22Rv1 (cell line): ENCODE measurements around the gene NIN.

ENCODE experiments used
- ZFX ChIP-seq: fragments of 450-650 bp; IDR thresholded peaks from 2 replicates; pipeline ENCODE4 v1.6.1; 2017; ENCODE audit warnings: antibody characterized with exemption, borderline replicate concordance
- TF ChIP-seq, protein P1 (sequence below): fragments of 450-650 bp; IDR thresholded peaks from 2 replicates; pipeline ENCODE4 v1.5.1; 2017; ENCODE audit warnings: mild to moderate bottlenecking

DNA sequence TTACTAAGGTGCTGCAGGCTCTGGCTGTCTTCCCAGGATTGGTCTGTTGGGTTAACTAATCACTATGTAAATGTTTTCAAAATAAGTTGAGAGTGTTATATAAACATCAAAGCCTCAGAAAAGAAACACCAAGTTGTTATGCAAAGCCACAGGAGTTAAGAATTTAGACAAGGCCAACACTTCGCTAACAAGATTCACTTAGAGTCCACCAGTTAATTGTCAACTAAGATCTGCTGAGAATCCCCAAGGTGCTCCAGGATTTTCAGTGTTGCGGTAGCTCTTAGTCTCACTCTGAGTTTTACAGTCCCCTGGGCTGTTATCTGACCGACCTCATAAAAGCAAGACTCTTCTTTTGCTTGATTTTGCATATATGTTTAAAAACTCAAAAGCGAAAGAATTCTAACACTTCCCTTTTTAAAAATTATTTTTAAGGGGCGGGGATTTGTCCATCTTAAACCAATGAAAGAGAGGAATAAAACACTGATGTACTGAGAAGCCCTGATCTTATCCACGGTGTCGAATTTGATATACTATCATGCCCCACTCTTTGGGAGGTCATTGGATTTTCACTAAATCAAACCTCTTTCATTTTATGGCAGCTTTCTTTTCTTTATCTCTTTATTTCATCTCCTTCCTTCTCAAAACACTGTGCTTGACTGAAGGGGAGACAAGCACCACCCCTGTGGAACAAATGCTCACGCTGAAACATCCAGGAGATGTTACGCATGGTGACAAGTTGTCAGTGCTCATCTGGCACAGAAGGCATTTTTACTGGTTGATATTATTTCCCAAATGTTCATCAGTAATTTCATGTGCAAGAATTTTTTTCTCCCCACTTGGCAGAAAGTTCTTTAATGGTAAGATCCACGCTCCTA is 7.0 kb downstream of the NIN start:
- TF ChIP-seq, protein P1, sequence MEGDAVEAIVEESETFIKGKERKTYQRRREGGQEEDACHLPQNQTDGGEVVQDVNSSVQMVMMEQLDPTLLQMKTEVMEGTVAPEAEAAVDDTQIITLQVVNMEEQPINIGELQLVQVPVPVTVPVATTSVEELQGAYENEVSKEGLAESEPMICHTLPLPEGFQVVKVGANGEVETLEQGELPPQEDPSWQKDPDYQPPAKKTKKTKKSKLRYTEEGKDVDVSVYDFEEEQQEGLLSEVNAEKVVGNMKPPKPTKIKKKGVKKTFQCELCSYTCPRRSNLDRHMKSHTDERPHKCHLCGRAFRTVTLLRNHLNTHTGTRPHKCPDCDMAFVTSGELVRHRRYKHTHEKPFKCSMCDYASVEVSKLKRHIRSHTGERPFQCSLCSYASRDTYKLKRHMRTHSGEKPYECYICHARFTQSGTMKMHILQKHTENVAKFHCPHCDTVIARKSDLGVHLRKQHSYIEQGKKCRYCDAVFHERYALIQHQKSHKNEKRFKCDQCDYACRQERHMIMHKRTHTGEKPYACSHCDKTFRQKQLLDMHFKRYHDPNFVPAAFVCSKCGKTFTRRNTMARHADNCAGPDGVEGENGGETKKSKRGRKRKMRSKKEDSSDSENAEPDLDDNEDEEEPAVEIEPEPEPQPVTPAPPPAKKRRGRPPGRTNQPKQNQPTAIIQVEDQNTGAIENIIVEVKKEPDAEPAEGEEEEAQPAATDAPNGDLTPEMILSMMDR: no peak
- no peak for TF ChIP-seq ZFX
